ENCODE measurements around the gene CNTNAP2. TPM values are rescaled to one million over a fixed set of nuclear protein-coding genes. Genes with fewer than 3 reads are reported as not detected.

Gene CNTNAP2
- total and polyA plus RNA-seq, 11 donors, result 0.01 to 2.6 (median 0.31) TPM; not detected in 3

GRCh38 chr7:146645383-146645976 lies 528.9 kb downstream of the CNTNAP2 start:
- H3K36me3 ChIP-seq, result no peaks in the 10 kb centered on the region
- H3K27me3 ChIP-seq, result no peaks in the 10 kb centered on the region
- intact Hi-C loops (cut with DNase I), result no loop called here
- 73 to 77% (median 75%) methylated on average over 3 of the region's 3 CpGs for WGBS, 4 donors
- ATAC-seq, result no peak
- no peak for DNase-seq
- no peak overlapping the region for H3K27ac ChIP-seq
- peaks cover 0 to 4% (median 0%) of the 10 kb centered on the region in 12 donors for H3K9me3 ChIP-seq
- no peaks in the 10 kb centered on the region for H3K4me1 ChIP-seq
- TF ChIP-seq CTCF (IDR thresholded peaks at IDR 0.05) (no peak), POLR2A (IDR thresholded peaks at IDR 0.05) (no peak)
- no peak overlapping the region for H3K4me3 ChIP-seq

GRCh38 chr7:146647445-146647844 lies 530.8 kb downstream of the CNTNAP2 start:
- 35 to 50% (median 41%) methylated on average over 2 of the region's 2 CpGs for WGBS, 4 donors
- Histone ChIP-seq H3K9me3 (peaks cover 0 to 4% (median 0%) of the 10 kb centered on the region in 12 donors), H3K4me3 (no peak overlapping the region), H3K27ac (no peak overlapping the region), H3K36me3 (no peaks in the 10 kb centered on the region), H3K27me3 (no peaks in the 10 kb centered on the region), H3K4me1 (no peaks in the 10 kb centered on the region)
- DNase-seq (no peak), ATAC-seq (no peak)
- no peak for TF ChIP-seq CTCF (IDR thresholded peaks at IDR 0.05)
- TF ChIP-seq POLR2A (IDR thresholded peaks at IDR 0.05), result no peak
- intact Hi-C loops (cut with DNase I), result no loop called here

GRCh38 chr7:146652176-146652575 lies 535.6 kb downstream of the CNTNAP2 start:
- Histone ChIP-seq H3K27me3 (no peaks in the 10 kb centered on the region), H3K4me3 (no peak overlapping the region), H3K36me3 (no peaks in the 10 kb centered on the region), H3K27ac (no peak overlapping the region), H3K9me3 (peaks cover 0 to 4% (median 0%) of the 10 kb centered on the region in 12 donors), H3K4me1 (no peaks in the 10 kb centered on the region)
- 44 to 58% (median 48%) methylated on average over 2 of the region's 2 CpGs for WGBS, 4 donors
- DNase-seq (no peak), ATAC-seq (no peak)
- no peak for TF ChIP-seq POLR2A (IDR thresholded peaks at IDR 0.05)
- intact Hi-C loops (cut with DNase I), result no loop called here

- Histone ChIP-seq H3K4me1 (no peaks in the 10 kb centered on the region), H3K27ac (no peak overlapping the region), H3K27me3 (no peaks in the 10 kb centered on the region), H3K36me3 (no peaks in the 10 kb centered on the region), H3K9me3 (peaks cover 0 to 4% (median 0%) of the 10 kb centered on the region in 12 donors), H3K4me3 (no peak overlapping the region)
- ATAC-seq, result no peak
- 61 to 72% (median 67%) methylated on average over 5 of the region's 5 CpGs for whole genome bisulfite sequencing, 4 donors
- no peak for TF ChIP-seq POLR2A (IDR thresholded peaks at IDR 0.05)
- no peak for TF ChIP-seq CTCF (IDR thresholded peaks at IDR 0.05)
- intact Hi-C loops (cut with DNase I), result no loop called here
- DNase-seq, result no peak
Observed at GRCh38 chr7:146654048-146654447, 537.4 kb downstream of the CNTNAP2 start.

Data from heart left ventricle (tissue), 16 donors.